ENCODE measurements around the gene NKD1.

The NKD1 gene

DNA sequence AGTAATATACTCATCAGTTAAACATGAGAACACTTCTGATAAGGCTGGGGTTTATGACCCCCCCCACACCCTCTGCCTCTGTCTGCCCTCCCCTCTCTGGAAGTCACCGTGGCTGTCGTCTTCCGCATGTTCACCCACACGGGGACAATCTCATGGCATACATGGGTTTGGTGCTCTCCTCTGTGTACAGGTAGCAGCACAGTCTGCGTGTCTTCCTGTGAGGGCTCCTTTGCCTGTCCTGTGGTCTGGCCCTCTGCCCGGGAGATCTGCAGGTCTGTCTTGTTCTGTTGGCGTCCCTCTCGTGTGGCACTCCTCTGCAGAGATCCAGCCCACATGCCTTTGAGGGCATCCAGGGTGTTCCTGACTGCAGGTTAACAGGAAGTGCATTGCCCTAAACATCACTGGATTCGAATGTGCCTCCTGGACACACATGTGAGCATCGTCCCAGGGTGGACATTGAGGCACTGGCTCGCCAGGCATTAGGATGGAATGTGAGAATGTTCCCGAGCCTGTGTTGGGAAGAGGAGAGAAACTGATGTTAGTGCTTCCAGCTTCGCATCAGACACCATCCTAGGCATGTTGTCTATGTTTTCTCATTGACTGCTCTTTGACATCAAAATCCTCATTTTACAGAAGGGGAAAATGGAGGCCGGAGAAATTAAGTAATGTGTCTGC is 54.5 kb downstream of the NKD1 start:
- DNase-seq = no peak

DNA sequence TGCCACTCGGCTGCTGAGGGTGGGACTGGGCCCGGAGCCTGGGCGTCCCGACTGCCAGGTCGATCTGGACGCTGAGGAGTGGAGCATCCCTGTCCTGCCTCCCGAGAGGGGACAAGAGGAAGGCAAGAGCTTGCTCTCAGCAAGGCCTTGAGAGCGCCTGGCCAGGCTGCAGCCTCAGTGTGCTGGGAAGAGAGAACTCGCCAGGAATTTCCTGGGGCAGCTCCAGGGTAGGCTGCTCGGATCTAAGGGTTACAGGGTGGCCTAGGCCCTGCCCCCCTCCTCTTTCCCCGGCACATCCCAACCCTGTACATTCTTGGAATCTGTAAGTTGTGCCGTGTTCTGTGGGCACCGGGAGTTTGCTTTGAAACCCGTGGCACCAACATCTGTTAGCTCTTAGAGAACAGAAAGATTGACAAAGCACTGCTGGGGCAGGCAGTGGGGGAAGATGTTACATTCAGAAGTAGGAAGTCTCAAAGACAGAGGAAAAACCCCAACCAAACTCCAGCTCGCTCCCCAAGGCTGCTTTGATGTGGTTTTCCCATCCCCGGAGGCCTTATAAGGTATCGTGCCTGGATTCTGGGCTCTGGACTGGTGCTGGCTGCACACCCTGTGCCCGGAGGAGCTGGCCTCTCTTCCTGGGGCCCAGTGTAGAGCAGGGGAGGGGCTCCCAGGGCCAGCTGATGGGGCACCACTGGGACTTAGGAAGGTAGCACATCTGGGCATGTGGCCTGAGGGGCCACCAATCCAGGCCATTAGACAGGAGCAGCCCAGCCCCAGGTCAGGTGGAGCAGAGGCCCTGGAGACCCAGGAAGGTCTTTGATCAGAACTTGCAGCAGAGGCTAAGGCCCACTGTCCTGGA is 55.2 kb downstream of the NKD1 start:
- no peak for DNase-seq

DNA sequence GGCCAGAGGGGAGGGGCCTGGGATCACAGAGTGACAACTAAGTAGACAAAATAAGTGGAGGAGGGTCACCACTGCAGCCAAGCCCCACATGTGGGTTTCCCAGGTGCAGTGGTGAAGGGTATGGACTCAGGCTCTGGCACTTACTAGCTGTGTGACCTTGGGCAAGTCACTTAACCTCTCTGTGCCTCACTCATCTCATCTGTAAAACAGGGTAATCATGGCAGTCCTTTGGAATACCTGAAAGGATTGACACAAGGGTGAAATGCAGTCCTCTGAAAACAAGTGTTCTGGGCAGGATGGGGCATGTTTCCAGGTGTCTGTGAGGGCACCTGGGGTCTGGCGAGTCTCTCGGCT is 55.8 kb downstream of the NKD1 start:
- no peak for DNase-seq

DNA sequence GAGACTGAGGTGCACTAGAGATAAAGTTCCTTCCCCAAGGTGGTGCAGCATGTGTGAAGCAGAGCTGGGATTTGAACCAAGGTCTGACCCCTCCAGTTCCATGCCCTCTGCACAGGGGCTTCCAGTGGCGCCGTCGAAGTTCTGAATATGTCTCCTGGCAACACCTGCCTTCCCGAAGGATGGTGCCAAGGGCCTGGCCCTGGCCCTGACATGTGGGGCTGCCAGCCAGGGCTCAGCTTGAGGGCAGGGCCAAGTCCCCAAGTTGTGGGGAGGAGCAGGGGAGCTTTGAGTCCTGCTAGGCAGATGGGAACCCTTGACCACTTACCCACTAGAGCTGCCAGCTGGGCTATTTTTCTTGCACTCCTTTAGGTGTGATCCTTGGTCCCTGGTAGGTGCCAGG is 56.4 kb downstream of the NKD1 start:
- DNase-seq = no peak

DNA sequence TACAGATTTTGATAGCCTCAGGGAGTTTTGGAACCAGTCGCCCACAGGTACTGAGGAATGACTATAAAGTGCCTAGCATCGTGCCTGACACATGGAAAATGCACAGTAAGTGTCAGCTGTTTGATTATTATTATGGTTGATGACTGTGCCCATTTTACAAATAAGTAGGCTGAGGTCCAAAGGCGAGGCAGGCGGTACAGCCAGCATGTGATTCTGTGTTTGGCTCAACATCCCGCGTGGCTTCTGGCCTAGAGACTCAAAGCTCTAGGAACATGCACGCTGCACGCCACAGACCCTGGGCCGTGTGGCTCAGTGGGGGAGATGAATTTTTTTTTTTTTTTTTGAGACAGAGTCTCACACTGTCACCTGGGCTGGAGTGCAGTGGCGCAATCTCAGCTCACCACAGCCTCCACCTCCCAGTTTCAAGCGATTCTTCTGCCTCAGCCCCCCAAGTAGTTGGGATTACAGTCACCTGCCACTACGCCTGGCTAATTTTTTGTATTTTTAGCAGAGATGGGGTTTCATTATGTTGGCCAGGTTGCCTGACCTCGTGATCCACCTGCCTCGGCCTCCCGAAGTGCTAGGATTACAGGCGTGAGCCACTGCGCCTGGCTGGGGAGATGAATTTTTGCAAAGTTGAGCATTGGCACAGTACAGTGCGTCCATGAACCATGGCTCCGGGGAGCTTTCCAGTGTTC is 57.7 kb downstream of the NKD1 start:
- no peak for DNase-seq

DNA sequence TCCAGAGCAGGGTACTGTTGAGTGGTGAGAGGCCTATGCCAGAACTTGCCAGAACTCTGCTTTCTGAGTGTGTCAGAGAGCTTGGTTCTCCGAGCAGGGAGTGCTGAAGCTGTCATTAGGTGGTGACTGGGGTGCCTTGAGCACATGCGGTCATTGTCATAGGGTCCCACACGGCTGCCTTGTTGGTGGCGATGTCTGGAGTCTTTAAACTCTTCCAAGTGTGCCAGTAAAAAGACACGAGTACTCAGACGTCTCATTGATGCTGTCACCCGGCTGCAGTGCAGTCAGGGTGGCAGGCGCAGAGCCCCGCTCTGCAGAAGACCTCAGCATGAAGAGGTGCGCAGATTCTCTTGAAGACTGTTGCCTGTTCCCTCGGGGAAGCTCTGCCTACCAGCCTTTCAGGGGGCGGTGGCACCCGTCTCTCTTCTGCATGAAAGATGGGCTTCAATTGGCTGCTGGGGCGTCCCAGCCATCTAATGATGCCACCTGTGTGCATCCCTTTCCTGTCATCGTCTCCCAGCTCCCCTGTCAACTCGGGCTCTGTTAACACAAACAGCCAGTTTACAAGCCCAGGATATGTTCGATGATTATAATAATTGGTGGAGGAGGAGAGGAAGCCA is 58.3 kb downstream of the NKD1 start:
- no peak for DNase-seq

DNA sequence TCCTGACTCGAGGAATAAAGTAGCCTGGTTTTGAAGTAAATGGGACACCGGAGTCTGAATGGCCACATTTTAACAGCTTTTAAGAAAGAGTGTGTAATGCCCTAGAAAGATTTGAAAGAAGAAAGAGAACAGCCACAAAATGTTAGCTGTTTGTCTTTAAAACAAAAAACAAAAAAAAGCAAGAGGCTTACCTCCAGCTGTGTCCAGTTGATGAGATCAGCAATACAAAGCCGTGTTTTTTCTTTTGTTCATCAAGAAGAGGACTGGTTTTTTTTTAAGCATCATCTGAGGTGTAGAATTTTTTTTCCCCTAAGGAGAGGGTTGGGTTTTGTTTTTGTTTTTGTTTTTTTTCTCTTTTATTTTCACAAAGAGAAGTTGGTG is 58.8 kb downstream of the NKD1 start:
- no peak for DNase-seq

DNA sequence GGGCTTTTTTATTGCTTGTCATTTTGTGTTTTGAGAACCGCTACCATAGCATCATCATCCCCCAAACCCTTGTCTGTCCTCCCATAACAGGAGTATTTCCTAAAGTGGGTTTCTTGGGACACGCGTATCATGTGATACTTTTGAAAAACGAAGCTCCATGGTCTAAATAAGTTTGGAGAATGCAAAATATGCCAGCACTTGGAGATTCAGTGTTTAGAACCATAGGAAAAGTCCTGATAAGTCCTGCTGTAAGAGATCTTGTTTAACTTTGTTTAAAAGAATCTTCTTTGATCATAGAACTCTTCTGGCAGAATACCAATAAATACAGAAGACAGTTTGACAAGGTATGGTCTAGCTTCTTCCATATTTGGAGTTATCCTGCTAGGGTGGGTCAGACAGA is 59.3 kb downstream of the NKD1 start:
- DNase-seq = no peak

DNA sequence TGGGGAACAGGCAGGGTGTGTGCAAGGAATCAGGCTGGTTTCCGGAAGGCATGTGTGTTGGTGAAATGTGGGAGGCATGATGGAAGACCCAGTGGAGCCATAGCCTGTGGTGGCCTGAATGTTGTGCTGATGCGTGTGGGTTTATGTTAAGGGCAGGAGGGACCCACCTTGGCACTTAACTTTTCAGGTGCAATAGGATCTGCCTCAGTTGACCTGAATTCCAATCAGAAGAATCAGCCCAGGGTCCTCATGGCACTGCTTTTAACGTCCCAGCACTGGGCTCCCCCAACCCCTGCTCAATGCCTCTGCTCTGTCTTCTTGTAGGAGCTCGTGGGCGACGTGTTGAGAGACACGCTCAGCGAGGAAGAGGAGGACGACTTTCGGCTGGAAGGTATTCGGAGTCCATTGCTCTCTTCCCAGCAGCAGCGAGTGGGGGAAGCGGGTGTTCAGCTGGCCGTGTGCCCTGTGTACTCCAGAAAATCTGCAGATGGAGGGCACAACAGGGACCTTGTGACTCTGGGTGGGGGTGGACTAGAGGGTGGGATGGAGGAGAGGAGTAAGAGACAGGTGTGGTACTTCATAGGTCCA is 59.9 kb downstream of the NKD1 start:
- DNase-seq = no peak

DNA sequence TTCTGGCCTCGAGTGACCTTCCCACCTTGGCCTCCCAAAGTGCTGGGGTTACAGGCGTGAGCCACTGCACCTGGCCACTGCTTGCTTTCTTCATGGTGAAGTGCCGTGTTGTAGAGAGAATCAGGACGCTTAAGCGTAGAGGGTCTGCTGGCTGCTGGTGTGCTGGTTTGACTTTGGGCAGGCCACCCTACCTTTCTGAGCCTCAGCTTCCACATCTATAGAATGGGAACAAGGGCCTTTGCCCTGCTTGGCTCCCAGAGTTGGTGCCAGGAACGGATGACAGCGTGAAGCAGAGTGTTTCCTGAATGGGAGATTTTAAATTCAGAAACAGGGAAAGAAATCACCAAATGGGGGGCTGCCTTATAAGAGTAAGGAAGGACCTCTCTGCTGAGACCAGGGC is 60.9 kb downstream of the NKD1 start:
- DNase-seq = no peak

DNA sequence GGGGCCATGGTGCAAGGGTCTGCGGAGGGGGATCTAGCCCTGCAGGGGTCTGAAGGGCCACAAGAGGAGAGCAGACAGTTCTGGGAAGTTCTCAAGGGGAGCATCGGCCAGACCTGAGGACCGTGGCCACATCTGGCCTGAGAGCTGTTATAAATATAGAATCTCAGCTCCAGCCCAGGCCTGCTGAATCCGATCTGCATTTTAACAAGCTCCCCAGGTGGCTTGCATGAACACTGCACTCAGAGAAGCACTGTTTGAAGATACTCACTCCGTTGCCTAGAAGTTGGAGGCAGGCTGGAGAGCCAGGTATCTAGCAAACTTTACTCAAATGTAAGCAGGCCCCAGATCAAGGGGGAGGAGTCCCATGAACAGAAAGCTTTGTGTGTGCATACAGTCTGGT is 61.3 kb downstream of the NKD1 start:
- no peak for DNase-seq

DNA sequence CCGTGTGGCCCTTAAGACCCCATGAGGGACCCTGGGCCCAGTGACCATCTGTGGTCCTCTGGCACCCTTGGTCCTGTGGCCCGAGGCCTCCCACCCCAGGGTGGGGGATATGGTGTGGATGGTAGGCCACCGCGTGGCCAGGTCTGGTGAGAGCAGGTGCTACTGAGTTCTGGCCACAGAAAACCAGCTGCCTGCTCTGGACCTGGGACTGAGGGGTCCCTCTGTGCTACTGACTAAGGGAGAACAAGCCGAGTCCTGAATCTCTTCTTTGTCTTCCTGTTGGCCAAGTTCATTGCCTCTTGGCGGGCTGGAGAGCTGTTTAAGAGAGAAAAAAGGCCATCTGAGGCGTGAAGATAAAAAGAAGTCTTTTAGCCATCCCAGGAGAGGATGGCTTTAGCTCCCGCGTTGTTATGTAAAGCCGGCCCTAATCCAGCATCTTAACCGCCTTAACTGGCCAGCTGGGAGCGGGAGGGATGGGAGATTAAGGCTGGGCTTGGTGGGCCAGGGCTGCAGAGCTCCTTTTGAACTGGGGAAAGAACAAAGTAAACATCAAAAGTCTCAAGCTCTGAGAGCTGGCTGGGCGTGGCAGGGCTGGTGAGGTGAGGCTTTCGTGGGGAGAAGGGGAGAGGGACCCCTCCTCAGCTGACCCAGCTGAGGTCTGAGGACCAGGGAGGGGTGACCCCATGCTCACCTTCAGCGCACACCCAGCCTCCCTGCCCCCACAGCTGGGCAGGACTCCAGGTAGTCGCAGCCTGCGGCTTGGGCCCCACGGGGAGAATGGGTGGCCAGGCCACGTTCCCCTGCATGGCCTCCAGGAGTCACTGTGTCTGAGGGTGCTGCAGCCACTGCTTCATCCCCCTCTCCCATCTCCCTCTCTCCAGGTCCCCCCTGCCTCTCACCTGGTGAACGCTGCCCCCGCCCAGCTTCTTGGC is 62.4 kb downstream of the NKD1 start:
- no peak for DNase-seq

DNA sequence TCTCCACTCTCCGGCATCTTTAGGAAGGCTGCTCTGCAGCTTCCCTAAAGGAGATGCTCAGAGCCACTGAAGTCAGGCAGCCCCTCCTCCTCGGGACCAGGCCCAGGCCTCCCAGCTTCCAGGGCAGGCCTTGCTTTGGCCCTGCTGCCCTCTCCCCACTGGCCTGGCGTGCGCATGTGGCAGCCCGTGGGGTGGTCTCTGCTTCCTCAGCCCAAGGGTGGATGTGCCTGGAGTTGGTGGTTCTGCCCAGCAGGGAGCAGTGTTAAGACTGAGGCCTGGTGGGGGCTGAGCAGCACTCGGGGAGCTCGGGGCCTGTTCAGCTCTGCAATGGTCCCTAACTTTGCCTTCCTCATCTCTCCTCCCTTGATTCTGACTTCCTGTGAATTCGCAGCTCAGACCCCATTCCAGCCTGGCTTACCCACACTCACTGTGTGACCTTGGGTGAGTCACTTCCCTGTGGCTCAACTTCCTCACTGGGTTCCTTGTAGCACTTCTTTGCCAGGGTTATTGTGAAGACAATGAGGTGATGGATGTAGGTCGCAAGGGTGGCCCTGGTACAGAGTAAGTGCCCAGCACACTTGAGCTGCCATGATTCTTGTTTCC is 63.2 kb downstream of the NKD1 start:
- DNase-seq = no peak

DNA sequence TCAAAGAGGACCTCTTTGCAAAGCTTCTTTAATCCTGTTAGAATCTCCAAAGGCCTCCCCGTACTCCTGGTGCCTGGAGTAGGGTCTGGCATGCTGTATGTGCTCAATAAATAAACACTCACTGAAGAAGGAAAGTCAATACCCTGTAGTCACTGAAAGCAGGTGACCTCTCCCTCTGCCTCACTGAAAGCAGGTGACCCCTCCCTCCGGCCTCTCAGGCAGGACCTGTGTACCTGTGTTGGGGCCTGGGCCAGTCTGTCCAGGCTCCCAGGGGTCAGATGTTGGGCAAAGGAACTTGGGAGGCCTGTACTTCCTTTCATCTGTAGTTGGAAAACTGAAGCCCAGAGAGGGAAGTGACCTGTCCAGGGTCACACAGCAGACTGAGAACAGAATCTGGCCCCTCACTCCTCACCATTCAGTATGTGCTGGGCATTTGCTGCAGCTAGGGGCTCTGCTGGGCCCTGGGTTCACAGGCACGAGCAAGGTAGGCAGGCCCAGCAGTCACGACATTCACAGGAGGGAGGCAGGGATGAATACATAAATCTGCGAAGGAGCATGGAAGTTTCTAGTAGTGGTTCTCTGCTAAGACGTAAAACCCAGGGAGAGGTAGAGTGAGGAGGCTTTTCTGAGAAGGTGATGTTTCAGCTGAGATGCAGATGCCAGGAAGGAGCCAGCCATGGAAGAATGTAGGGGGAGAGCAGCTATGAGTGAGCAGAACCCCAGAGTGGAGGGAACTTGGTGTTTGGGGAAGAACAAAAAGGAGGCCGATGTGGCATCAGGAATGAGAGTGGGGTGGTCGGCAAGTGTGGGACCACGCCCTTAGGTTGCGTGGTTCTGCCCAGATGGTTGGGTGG is 64.0 kb downstream of the NKD1 start:
- no peak for DNase-seq

DNA sequence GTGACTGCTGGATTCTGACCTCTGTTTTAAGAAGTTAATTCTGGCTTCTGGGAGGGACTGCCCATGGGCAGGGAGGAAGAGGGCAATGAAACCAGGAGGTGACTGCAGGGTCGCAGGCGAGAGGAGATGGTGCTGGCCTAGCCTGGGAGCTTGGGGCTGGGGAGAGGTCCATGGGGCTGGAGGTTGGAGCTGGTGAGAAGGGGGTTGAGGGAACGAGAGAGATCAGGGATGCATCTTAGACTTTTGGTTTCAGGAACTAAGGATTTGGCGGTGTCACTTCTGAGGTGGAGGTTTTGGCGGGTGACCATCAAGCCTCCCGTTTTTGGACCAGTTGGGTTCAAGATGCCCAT is 64.6 kb downstream of the NKD1 start:
- DNase-seq = no peak

DNA sequence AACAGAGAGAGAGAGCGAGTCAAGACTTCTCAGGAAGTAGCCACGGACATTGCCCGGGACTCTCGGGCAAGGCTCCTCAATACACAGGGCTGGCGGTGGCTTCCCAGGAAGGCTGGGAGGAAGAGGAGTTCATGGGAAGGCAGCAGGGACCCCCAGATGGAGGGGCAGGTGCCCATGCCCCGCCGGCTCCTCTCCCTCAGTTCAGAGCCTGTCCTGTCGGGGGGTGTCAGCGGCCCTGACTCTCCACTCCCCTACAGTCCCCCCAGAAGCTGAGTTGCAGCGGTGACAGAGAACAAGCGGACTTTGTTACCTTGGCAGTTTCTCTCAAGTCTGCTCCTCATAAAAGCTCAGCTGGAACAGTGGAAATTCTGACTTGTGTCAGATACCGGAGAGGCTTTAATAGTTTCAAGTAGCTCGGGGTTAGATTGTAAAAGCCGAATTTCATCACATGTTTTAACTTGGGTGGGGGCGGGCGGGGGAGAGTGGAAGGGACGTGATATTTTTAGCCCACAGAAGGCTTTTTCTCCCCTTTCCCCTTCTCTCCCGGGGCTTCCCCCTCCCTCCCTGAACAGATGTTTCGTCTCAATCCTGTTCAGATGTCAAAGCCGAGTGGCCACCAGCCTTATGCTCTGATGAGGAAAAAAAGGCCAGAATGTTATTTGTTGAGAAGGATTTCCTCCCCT is 65.2 kb downstream of the NKD1 start:
- DNase-seq = no peak

DNA sequence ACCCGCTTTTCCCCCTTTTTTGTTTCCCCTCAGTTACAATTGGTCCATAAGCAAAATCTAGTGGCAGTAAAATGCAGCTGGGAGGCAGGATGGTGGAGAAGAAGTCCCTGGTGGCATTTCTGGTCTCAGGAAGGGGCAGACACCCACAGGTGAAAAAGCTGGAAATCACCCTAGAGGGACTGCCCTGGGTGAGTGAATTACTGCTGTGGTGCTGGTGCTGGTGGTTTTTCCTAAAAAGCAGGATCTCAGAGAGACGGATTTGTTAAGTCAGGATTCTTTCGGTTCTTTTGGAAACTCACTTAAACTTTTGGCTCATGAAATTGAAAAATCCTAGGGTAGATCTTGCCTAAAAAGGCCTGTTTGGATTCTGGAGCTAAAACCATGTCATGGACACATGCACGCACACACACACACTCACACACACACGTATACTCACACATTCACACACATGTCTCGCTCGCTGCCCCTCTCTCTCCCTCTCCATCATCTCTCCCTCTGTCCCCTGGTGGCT is 65.8 kb downstream of the NKD1 start:
- no peak for DNase-seq

DNA sequence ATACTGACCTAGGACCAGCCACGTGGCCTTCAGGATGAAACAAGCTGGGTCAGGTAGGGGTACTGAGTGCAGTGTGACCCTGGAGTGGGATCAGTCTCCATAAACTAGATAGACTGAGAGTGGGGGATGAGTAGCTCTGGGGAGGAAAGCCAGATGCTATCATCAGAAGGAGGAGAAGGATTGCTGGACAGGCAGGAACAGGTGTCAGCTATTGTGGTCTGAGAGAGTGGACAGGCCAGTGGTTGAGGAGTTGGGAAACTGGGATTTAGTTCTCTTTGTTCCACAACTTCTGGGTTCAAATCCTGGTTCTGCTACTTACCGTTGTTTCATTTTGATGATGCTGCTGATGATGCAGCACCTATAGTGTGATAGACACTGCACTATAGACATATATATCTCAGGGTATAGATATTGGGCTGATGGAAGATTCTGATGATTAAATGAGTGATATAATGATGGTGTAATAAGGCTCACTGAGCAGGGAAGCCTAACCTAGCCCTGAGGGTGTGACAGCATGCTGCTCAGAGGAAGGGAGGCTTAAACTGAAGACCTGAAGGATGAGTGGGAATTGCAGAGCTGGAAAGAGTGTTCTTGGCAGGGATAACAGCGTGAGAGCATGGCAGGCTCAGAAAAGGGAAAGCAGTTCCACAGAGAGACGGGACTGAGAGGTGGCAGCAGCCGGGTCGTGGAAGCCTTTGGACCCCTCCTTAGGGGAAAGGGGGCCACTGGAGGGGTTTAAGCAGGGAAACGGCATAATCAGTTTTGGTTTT is 66.9 kb downstream of the NKD1 start:
- no peak for DNase-seq

DNA sequence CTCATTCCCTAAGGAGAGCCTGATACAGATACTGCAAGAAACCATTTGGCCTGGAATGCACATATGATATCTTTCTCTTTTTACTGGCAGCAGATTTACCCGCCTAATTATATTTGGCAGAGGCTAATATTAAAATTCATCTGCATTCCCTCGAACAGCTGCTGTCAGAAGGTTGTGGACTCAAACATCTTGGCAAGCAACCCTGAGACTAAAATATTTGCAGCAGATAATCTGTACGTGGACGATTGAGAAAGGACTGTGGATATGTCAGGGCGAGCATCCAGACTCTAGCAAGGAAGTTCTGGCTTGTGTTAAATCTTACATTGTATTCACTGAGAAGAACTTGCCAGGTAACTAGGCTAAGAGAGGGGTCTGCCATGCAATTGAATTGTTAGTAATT is 67.7 kb downstream of the NKD1 start:
- DNase-seq = no peak
